NT2/D1 (cell line): ENCODE results near the gene GAPDHS.

ENCODE experiments used
- YY1 ChIP-seq: IDR thresholded peaks from 2 replicates; pipeline ENCODE4 v1.6.1; 2011; ENCODE audit not compliant: insufficient read length, insufficient read depth
- ZNF274 ChIP-seq: IDR thresholded peaks from 2 replicates; pipeline ENCODE4 v1.6.1; 2011; ENCODE audit warnings: mild to moderate bottlenecking, low read depth, low read length

GRCh38 chr19:35571406-35571965 is 38.2 kb downstream of the GAPDHS start:
- TF ChIP-seq ZNF274: no peak
- no peak for TF ChIP-seq YY1
